K562 (cell line): ENCODE results near the gene SLC38A2. TPM values are rescaled to one million over a fixed set of nuclear protein-coding genes. Genes with fewer than 3 reads are reported as not detected.

Experiments used
- RAD51 ChIP-seq: fragments of 450-650 bp; IDR thresholded peaks from 2 replicates; pipeline ENCODE4 v1.7.1; 2016; ENCODE audit warnings: low read depth, mild to moderate bottlenecking, borderline replicate concordance
- RHOXF2B ChIP-seq: fragments of 250-450 bp; sonication (Bioruptor Pico); conservative IDR thresholded peaks from 2 replicates; pipeline ENCODE4 v1.5.1; 2021
- SUPT5H ChIP-seq: fragments of 450-650 bp; IDR thresholded peaks from 2 replicates; pipeline ENCODE4 v1.6.1; 2016
- TCF7L2 ChIP-seq: fragments of 150-350 bp; IDR thresholded peaks from 2 replicates; pipeline ENCODE4 v1.6.1; 2016; ENCODE audit warnings: low read depth, mild to moderate bottlenecking, low read length, moderate library complexity
- ZNF551 ChIP-seq: fragments of 250-450 bp; sonication (Bioruptor Pico); IDR thresholded peaks from 2 replicates; pipeline ENCODE4 v1.5.0; 2021; ENCODE audit warnings: mild to moderate bottlenecking, moderate library complexity
- ZNF57 ChIP-seq: fragments of 450-650 bp; formaldehyde crosslinking; IDR thresholded peaks from 2 replicates; pipeline ENCODE4 v1.4.0; 2020; ENCODE audit warnings: mild to moderate bottlenecking, moderate library complexity
- polyA plus RNA-seq, 8 experiments: library from polyadenylated mRNA; depleted of rRNA in 4 of 8; stranded (reverse) in 5 of 8; unstranded in 3 of 8; fragments of >200 nt; fragmentation: Nextera tagmentation in 2 of 8; fragmentation: Illumina TruSeq in 1 of 8; extraction: Ambion mirVana in 2 of 8; extraction: Trizol in 1 of 8; gene quantifications; 2 replicates each; pipeline versions ENCODE4 v1.2.1 to v1.2.3, GENCODE V29; 2011 to 2014; ENCODE audit warnings: inconsistent platforms in 1 of 8, missing spikeins in 1 of 8
- total RNA-seq, 7 experiments: library from RNA; depleted of rRNA in 6 of 7; stranded (reverse); fragments of >200 nt in 6 of 7; fragmentation: Illumina TruSeq in 2 of 7; extraction: Trizol in 2 of 7; gene quantifications; 2 replicates each; pipeline versions ENCODE4 v1.2.1 to v1.2.3, GENCODE V29; 2011 to 2021; ENCODE audit warnings: low replicate concordance in 1 of 7
- TF ChIP-seq, protein P1 (sequence below): fragments of 250-450 bp; sonication (Bioruptor Pico); IDR thresholded peaks from 2 replicates; pipeline ENCODE4 v1.4.0; 2020
- TF ChIP-seq, protein P2 (sequence below), 2 experiments: fragments of 450-650 bp; IDR thresholded peaks; 2 replicates each; pipeline ENCODE4 v1.6.1; 2016; ENCODE audit warnings: mild to moderate bottlenecking in 2 of 2, borderline replicate concordance in 1 of 2, low read depth in 1 of 2, moderate library complexity in 1 of 2
- TF ChIP-seq, protein P3 (sequence below): fragments of 250-450 bp; sonication (Bioruptor Pico); IDR thresholded peaks from 2 replicates; pipeline ENCODE4 v1.5.0; 2021; ENCODE audit warnings: mild to moderate bottlenecking, moderate library complexity

SLC38A2 gene
- total and polyA plus RNA-seq, 9 of the 15 experiments (the other 6 are each of a cell fraction or from before 2014, with no cell fraction given), result 98.7 to 292 (median 143) TPM

DNA sequence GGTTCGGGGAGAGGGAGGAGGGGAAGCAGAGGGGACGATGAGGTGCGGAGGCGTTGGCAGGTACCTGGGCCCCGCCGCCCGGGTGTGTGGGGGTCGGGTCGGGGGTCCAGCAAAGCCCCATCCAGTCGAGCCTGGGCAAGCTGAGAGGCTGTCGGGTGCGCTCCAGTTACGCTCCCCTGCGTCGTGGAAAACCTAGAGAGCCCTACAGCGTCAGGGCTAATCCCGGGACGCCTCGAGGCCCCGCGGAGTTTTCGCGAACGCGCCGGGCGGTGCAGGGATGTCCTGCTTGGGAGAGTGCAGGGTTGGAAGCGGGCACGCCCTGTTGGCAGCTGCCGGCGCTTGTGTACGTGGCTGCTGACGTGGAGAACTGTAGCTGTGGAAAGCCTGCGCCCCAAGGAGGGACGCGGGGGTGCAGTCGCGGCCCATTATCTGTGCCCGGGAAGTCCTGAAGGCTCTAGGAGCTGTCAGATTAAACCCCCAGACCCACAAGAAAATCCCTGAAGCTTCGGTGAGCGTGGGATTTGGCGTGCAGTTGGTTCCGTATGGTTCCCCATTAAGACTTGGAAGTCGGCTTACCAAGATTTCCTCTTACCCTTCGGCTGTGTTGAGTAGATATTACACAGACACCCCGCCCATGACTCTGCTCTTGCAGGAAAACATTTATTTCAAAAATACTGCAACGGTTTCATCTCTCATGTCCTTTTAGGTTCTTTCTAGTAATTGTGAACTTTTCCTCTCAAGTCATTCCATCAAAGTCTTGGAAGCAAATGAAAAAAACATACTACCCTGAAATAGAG lies 11.3 kb upstream of the SLC38A2 start (continued):
- TF ChIP-seq, protein P1, sequence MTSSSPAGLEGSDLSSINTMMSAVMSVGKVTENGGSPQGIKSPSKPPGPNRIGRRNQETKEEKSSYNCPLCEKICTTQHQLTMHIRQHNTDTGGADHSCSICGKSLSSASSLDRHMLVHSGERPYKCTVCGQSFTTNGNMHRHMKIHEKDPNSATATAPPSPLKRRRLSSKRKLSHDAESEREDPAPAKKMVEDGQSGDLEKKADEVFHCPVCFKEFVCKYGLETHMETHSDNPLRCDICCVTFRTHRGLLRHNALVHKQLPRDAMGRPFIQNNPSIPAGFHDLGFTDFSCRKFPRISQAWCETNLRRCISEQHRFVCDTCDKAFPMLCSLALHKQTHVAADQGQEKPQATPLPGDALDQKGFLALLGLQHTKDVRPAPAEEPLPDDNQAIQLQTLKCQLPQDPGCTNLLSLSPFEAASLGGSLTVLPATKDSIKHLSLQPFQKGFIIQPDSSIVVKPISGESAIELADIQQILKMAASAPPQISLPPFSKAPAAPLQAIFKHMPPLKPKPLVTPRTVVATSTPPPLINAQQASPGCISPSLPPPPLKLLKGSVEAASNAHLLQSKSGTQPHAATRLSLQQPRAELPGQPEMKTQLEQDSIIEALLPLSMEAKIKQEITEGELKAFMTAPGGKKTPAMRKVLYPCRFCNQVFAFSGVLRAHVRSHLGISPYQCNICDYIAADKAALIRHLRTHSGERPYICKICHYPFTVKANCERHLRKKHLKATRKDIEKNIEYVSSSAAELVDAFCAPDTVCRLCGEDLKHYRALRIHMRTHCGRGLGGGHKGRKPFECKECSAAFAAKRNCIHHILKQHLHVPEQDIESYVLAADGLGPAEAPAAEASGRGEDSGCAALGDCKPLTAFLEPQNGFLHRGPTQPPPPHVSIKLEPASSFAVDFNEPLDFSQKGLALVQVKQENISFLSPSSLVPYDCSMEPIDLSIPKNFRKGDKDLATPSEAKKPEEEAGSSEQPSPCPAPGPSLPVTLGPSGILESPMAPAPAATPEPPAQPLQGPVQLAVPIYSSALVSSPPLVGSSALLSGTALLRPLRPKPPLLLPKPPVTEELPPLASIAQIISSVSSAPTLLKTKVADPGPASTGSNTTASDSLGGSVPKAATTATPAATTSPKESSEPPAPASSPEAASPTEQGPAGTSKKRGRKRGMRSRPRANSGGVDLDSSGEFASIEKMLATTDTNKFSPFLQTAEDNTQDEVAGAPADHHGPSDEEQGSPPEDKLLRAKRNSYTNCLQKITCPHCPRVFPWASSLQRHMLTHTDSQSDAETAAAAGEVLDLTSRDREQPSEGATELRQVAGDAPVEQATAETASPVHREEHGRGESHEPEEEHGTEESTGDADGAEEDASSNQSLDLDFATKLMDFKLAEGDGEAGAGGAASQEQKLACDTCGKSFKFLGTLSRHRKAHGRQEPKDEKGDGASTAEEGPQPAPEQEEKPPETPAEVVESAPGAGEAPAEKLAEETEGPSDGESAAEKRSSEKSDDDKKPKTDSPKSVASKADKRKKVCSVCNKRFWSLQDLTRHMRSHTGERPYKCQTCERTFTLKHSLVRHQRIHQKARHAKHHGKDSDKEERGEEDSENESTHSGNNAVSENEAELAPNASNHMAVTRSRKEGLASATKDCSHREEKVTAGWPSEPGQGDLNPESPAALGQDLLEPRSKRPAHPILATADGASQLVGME (CRISPR knock-in tag), result no peak
- no peak for TF ChIP-seq RAD51
- TF ChIP-seq, protein P2, sequence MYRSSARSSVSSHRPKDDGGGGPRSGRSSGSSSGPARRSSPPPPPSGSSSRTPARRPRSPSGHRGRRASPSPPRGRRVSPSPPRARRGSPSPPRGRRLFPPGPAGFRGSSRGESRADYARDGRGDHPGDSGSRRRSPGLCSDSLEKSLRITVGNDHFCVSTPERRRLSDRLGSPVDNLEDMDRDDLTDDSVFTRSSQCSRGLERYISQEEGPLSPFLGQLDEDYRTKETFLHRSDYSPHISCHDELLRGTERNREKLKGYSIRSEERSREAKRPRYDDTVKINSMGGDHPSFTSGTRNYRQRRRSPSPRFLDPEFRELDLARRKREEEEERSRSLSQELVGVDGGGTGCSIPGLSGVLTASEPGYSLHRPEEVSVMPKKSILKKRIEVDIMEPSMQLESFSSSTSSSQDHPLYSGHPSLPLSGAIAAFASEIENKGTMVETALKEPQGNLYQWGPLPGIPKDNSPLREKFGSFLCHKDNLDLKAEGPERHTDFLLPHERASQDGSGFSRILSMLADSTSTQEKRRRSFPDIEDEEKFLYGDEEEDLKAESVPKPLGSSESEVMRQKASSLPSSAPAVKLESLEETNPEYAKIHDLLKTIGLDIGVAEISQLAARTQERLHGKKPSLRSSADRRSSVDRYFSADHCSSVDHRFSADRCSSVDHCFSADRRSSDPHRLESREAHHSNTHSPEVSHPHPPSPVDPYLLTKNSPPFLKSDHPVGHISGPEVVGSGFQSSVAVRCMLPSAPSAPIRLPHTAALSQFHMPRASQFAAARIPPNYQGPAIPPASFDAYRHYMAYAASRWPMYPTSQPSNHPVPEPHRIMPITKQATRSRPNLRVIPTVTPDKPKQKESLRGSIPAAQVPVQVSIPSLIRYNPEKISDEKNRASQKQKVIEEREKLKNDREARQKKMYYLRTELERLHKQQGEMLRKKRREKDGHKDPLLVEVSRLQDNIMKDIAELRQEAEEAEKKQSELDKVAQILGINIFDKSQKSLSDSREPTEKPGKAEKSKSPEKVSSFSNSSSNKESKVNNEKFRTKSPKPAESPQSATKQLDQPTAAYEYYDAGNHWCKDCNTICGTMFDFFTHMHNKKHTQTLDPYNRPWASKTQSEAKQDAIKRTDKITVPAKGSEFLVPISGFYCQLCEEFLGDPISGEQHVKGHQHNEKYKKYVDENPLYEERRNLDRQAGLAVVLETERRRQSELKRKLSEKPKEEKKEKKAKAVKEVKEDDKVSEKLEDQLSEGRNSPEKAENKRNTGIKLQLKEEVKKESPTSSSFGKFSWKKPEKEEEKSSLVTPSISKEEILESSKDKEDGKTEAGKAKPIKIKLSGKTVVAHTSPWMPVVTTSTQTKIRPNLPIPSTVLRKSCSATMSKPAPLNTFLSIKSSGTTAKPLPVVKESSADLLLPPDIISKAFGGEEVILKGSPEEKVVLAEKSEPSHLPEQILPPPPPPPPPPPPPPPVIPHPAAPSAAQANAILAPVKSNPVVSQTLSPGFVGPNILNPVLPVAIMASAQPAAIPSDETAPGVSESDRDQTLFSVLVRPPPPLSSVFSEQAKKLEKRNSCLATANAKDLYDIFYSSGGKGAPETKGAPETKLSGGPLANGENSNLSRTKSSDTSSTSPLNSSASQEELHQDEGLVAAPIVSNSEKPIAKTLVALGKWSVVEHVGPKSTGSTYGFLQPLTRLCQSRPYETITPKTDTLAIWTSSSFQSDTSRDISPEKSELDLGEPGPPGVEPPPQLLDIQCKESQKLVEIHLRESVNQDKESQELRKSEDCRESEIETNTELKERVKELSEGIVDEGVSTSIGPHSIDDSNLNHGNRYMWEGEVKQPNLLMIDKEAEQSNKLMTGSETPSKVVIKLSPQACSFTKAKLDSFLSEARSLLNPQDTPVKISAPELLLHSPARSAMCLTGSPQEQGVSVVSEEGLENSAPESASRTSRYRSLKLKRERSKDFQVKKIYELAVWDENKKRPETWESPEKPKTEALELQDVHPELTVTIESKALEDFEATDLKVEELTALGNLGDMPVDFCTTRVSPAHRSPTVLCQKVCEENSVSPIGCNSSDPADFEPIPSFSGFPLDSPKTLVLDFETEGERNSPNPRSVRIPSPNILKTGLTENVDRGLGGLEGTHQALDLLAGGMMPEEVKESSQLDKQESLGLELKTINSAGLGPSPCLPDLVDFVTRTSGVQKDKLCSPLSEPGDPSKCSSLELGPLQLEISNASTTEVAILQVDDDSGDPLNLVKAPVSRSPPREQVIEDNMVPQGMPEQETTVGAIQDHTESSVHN (IDR thresholded peaks at IDR 0.05; ENCODE audit: borderline replicate concordance in 1 of 2, low read depth in 1 of 2), result no peak
- TF ChIP-seq ZNF551 (CRISPR knock-in tag), result no peak
- no peak for TF ChIP-seq RHOXF2B
- TF ChIP-seq, protein P3, sequence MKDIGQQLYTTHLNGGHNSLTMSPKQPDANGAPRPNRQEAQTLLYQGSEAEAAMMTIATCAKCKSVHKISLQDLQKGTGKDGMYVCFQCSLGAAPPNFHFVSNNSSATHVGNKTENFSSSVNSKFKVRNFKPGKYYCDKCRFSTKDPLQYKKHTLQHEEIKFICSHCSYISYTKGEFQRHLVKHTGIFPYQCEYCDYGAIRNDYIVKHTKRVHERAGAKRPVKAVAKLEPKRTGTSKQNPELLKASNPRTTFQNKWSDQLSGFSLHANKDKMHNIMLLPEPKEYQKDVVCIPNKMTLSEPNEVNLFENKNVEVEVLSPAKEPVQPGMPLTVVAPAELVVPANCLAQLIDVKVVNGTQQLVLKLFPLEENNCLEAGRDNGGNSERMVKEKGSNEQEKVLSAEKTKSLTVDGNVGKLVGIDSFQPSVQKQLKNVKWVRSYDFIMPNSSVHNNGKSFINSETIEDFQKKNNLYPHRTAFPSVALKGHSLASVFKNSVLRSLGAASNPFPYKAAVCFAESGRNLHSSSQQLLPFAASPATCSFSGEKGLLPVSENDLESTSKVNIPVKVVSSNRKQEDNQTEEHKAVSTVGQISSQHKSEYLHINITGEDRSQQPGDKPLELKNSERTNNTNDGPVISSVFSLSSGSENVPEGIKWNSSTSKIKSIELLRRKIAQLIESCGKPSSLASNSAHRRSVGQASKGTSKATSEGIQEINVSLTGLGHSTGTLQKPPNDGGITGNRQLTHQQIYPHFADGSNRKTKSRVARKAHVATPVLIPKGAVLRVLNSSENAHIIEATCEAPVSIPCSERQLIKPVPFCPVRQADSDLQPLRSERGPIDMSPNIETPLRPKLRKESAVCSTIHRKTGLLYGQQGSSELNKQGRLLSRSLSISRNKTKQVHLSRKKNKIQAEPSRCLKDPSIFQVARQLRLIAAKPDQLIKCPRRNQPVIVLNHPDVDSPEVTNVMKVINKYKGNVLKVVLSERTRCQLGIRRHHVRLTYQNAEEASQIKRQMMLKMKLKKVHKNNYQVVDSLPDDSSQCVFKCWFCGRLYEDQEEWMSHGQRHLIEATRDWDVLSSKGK (CRISPR knock-in tag), result no peak
- TF ChIP-seq SUPT5H, result peak; percentile 76
- no peak for TF ChIP-seq ZNF57 (CRISPR knock-in tag)
- no peak for TF ChIP-seq TCF7L2
